Muscle of back (tissue), 11 donors: ENCODE results near the gene CNOT3. TPM values are rescaled to one million over a fixed set of nuclear protein-coding genes. Genes with fewer than 3 reads are reported as not detected.
"Not testable (repeated sequence)": the region's sequence is repeated elsewhere in the genome, so short reads cannot be mapped to it uniquely, and the experiment has no call there.

Experiments
- DNase-seq, 3 donors: peaks; one replicate each; pipeline versions ENCODE4 v3.0.0 to v3.0.0-alpha.2; 2013
- polyA plus RNA-seq, 10 donors: library from polyadenylated mRNA; unstranded; fragments of 120-200 nt; gene quantifications; one replicate each; pipeline ENCODE4 v1.2.1, GENCODE V29; 2013; ENCODE audit not compliant: insufficient read length in 10 of 10

Gene CNOT3
- polyA plus RNA-seq, 10 donors = 30.0 to 46.6 (median 35.3) TPM

- DNase-seq = peak; percentile 99 to 100 (median 100)
Measured at GRCh38 chr19:54190503-54191010, 53.0 kb downstream of the CNOT3 start.

- peak in 2 of 3 donors; percentile 88 to 91 for DNase-seq
Measured at GRCh38 chr19:54191011-54191810, 53.6 kb downstream of the CNOT3 start, which contains the start of gene TSEN34. Gene TSEN34, plus strand, starts transcription at chr19:54191308. Its CDS starts 57 bp downstream, at chr19:54191365.

GRCh38 chr19:54191811-54192453, 54.4 kb downstream of the CNOT3 start:
- no peak for DNase-seq

GRCh38 chr19:54193011-54193410, 55.4 kb downstream of the CNOT3 start:
- DNase-seq = no peak

GRCh38 chr19:54194463-54194862, 56.9 kb downstream of the CNOT3 start:
- DNase-seq = not testable (repeated sequence)

GRCh38 chr19:54196536-54196935, 59.0 kb downstream of the CNOT3 start:
- no peak for DNase-seq

- DNase-seq = no peak
Measured at GRCh38 chr19:54197121-54197520, 59.6 kb downstream of the CNOT3 start.

GRCh38 chr19:54199401-54199800, 61.8 kb downstream of the CNOT3 start:
- no peak for DNase-seq

- no peak for DNase-seq
Measured at GRCh38 chr19:54201172-54201701, 63.7 kb downstream of the CNOT3 start.

- no peak for DNase-seq
Measured at GRCh38 chr19:54201980-54202379, 64.4 kb downstream of the CNOT3 start.

- no peak for DNase-seq
Measured at GRCh38 chr19:54203151-54203611, 65.6 kb downstream of the CNOT3 start.

- DNase-seq = no peak
Measured at GRCh38 chr19:54204767-54205468, 67.4 kb downstream of the CNOT3 start.

Other genes starting within 250 kb of the CNOT3 start
- gene CACNG7, start 228.5 kb upstream of the CNOT3 start, polyA plus RNA-seq = 1 to 10 TPM in 1 of 10 donors, under 1 TPM in 6, not detected in 3; 0.10 to 1.3 (median 0.20) TPM
- 1 to 10 TPM in 1 of 10 donors, under 1 TPM in 9; 0.39 to 1.0 (median 0.55) TPM for gene CACNG8, start 174.8 kb upstream of the CNOT3 start, polyA plus RNA-seq
- 10 to 100 TPM; 21.1 to 29.6 (median 22.9) TPM for gene CACNG6, start 146.1 kb upstream of the CNOT3 start, polyA plus RNA-seq
- under 1 TPM in 2 of 10 donors, not detected in 8; 0.22 to 0.35 TPM for gene VSTM1, start 73.9 kb upstream of the CNOT3 start, polyA plus RNA-seq
- gene TARM1, start 56.4 kb upstream of the CNOT3 start, polyA plus RNA-seq = not detected
- under 1 TPM; 0.11 to 0.54 (median 0.43) TPM for gene OSCAR, start 37.0 kb upstream of the CNOT3 start, polyA plus RNA-seq
- gene NDUFA3, start 34.9 kb upstream of the CNOT3 start, polyA plus RNA-seq = 100 to 1,000 TPM in 5 of 10 donors, 10 to 100 TPM in 5; 76.3 to 116 (median 98.6) TPM
- gene TFPT, start 22.1 kb upstream of the CNOT3 start, polyA plus RNA-seq = 10 to 100 TPM in 9 of 10 donors, 1 to 10 TPM in 1; 9.8 to 17.7 (median 13.4) TPM
- 10 to 100 TPM; 35.0 to 52.0 (median 45.4) TPM for gene PRPF31, start 22.0 kb upstream of the CNOT3 start, polyA plus RNA-seq
- 10 to 100 TPM in 1 of 10 donors, 1 to 10 TPM in 9; 5.7 to 10.3 (median 7.9) TPM for gene LENG1, start 22.0 kb downstream of the CNOT3 start, polyA plus RNA-seq
- gene TMC4, start 35.4 kb downstream of the CNOT3 start, polyA plus RNA-seq = 1 to 10 TPM; 1.3 to 4.5 (median 3.0) TPM
- 10 to 100 TPM; 19.7 to 34.6 (median 28.0) TPM for gene MBOAT7, start 51.8 kb downstream of the CNOT3 start, polyA plus RNA-seq
- 10 to 100 TPM; 20.8 to 37.2 (median 30.6) TPM for gene TSEN34, start 53.5 kb downstream of the CNOT3 start, polyA plus RNA-seq
- gene RPS9, start 63.1 kb downstream of the CNOT3 start, polyA plus RNA-seq = 1,000 to 10,000 TPM; 1,602 to 2,705 (median 2,168) TPM
- gene LILRB3, start 85.2 kb downstream of the CNOT3 start, polyA plus RNA-seq = 1 to 10 TPM in 9 of 10 donors, under 1 TPM in 1; 0.79 to 3.8 (median 2.3) TPM
- 1 to 10 TPM; 1.1 to 2.6 (median 1.5) TPM for gene LILRA6, start 105.0 kb downstream of the CNOT3 start, polyA plus RNA-seq
- gene LILRB5, start 119.5 kb downstream of the CNOT3 start, polyA plus RNA-seq = 10 to 100 TPM in 1 of 10 donors, 1 to 10 TPM in 9; 6.8 to 11.2 (median 8.9) TPM
- 1 to 10 TPM; 1.2 to 2.3 (median 1.7) TPM for gene LILRB2, start 143.3 kb downstream of the CNOT3 start, polyA plus RNA-seq
- 1 to 10 TPM in 1 of 10 donors, under 1 TPM in 9; 0.37 to 1.1 (median 0.54) TPM for gene LILRA5, start 175.4 kb downstream of the CNOT3 start, polyA plus RNA-seq
- under 1 TPM in 2 of 10 donors, not detected in 8; 0.17 to 0.20 TPM for gene LILRA4, start 201.4 kb downstream of the CNOT3 start, polyA plus RNA-seq
- 10 to 100 TPM in 1 of 10 donors, 1 to 10 TPM in 9; 5.6 to 11.0 (median 7.4) TPM for gene LAIR1, start 227.2 kb downstream of the CNOT3 start, polyA plus RNA-seq